ENCODE measurements around the gene NEK8. TPM values are rescaled to one million over a fixed set of nuclear protein-coding genes. Genes with fewer than 3 reads are reported as not detected.

The NEK8 gene
- total and polyA plus RNA-seq, 9 of the 15 experiments (the other 6 are each of a cell fraction or from before 2014, with no cell fraction given), result 0.98 to 16.6 (median 4.6) TPM

GRCh38 chr17:28714281-28714680 lies 14.3 kb upstream of the NEK8 start:
- H3K4me3 ChIP-seq, result no peak overlapping the region
- H3K36me3 ChIP-seq (ENCODE audit: control insufficient read depth, insufficient read depth, low read length), result no peaks in the 10 kb centered on the region
- CTCF ChIA-PET (ENCODE audit: low intra/inter-chr PET ratio), result no interaction called here
- no peaks in the 10 kb centered on the region for H3K9me1 ChIP-seq (ENCODE audit: control insufficient read depth, insufficient read depth, low read length)
- H3K4me1 ChIP-seq (replicated peaks in 1 of 2; ENCODE audit: control insufficient read depth in 2 of 2, insufficient read depth in 2 of 2, low read length in 2 of 2), result peaks cover 23 to 50% of the 10 kb centered on the region in 2 experiments
- H3K4me2 ChIP-seq (ENCODE audit: insufficient read depth, low read length), result no peak overlapping the region
- H3K27ac ChIP-seq (ENCODE audit: extremely low read depth, low read depth, low read length), result no peak overlapping the region
- 48% methylated on average over 3 of the region's 3 CpGs for WGBS (ENCODE audit: insufficient coverage, low coverage, missing lambda C conversion rate)
- BruUV-seq (replicated peaks), result no TSS peak
- no peak for FAIRE-seq
- H4K20me1 ChIP-seq (replicated peaks; ENCODE audit: control insufficient read depth, insufficient read depth, low read length), result no peaks in the 10 kb centered on the region
- POLR2A ChIA-PET, result interaction anchor here (0.6 to 8.7 kb wide), 4 partner anchors 8 to 201 kb away, joined by 3 to 133 read pairs (median 4); partner anchors contain the start of genes RPL23A, SDF2 and SUPT6H
- H3K9me3 ChIP-seq (replicated peaks; ENCODE audit: control insufficient read depth, insufficient read depth, low read depth, low read length), result 0 out of 2 replicates have a peak, but pooled peaks cover 2% of the 10 kb centered on the region
- in situ Hi-C loops (cut with MboI), result no loop called here
- H3K79me2 ChIP-seq (ENCODE audit: control insufficient read depth, insufficient read depth, low read length), result peaks cover 18% of the 10 kb centered on the region
- no peak for ATAC-seq
- peak overlapping the region in 1 of 2 experiments; percentile 53; a peak in 1 of 4 replicates for H3K9ac ChIP-seq (ENCODE audit: insufficient read depth in 1 of 2, low read depth in 2 of 2, low read length in 2 of 2)
- no peak overlapping the region for H2AFZ ChIP-seq (ENCODE audit: low read depth, low read length)
- 0 out of 5 replicates have a peak, but pooled peaks cover 0 to 11% of the 10 kb centered on the region in 2 experiments for H3K27me3 ChIP-seq (ENCODE audit: control insufficient read depth in 2 of 2, insufficient read depth in 2 of 2, low read length in 2 of 2)
- intact Hi-C loops (cut with micrococcal nuclease), result no loop called here
- DNase-seq (ENCODE audit: extremely low read depth in 1 of 4, low spot score in 3 of 4), result no peak
- TF ChIP-seq MAFF (IDR thresholded peaks at IDR 0.05; ENCODE audit: low read length), result no peak
- no peak for TF ChIP-seq BMI1 (IDR thresholded peaks at IDR 0.05; ENCODE audit: low read length)
- no peak for TF ChIP-seq CBX8 (IDR thresholded peaks at IDR 0.05; ENCODE audit: borderline replicate concordance, extremely low read depth, low read depth, low read length, poor library complexity, severe bottlenecking)
- no peak for TF ChIP-seq BDP1 (IDR thresholded peaks at IDR 0.05; ENCODE audit: insufficient read depth, insufficient read length)
- no peak for TF ChIP-seq ZNF76 (CRISPR knock-in tag; IDR thresholded peaks at IDR 0.05; ENCODE audit: borderline replicate concordance)
- TF ChIP-seq, protein P1, sequence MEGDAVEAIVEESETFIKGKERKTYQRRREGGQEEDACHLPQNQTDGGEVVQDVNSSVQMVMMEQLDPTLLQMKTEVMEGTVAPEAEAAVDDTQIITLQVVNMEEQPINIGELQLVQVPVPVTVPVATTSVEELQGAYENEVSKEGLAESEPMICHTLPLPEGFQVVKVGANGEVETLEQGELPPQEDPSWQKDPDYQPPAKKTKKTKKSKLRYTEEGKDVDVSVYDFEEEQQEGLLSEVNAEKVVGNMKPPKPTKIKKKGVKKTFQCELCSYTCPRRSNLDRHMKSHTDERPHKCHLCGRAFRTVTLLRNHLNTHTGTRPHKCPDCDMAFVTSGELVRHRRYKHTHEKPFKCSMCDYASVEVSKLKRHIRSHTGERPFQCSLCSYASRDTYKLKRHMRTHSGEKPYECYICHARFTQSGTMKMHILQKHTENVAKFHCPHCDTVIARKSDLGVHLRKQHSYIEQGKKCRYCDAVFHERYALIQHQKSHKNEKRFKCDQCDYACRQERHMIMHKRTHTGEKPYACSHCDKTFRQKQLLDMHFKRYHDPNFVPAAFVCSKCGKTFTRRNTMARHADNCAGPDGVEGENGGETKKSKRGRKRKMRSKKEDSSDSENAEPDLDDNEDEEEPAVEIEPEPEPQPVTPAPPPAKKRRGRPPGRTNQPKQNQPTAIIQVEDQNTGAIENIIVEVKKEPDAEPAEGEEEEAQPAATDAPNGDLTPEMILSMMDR (IDR thresholded peaks at IDR 0.05 in 2 of 3, conservative IDR thresholded peaks at IDR 0.05 in 1 of 3; ENCODE audit: insufficient read depth in 2 of 3, low read depth in 1 of 3, low read length in 3 of 3), result peak; percentile 6 to 33 (median 27); a peak in 2 of 6 replicates
- 0 out of 4 replicates have a peak, but pooled peaks of 1 of the 2 experiments have one; percentile 12 for TF ChIP-seq RAD21 (CRISPR knock-in tag; conservative IDR thresholded peaks at IDR 0.05 in 1 of 2, IDR thresholded peaks at IDR 0.05 in 1 of 2)
- TF ChIP-seq ZNF75A (CRISPR knock-in tag; IDR thresholded peaks at IDR 0.05), result no peak
- no peak for TF ChIP-seq SIN3A (IDR thresholded peaks at IDR 0.05; ENCODE audit: borderline replicate concordance in 2 of 2, control insufficient read depth in 1 of 2, low read depth in 2 of 2, low read length in 2 of 2)
- TF ChIP-seq ZNF263 (CRISPR knock-in tag; IDR thresholded peaks at IDR 0.05; ENCODE audit: borderline replicate concordance), result no peak
- no peak for TF ChIP-seq ARID1B (IDR thresholded peaks at IDR 0.05)
- TF ChIP-seq TSHZ1 (CRISPR knock-in tag; IDR thresholded peaks at IDR 0.05), result no peak
- TF ChIP-seq BCOR (IDR thresholded peaks at IDR 0.05), result peak; percentile 82
- TF ChIP-seq SMARCE1 (IDR thresholded peaks at IDR 0.05), result no peak
- TF ChIP-seq ZFP91 (CRISPR knock-in tag; IDR thresholded peaks at IDR 0.05), result no peak
- no peak for TF ChIP-seq PYGO2 (tag; IDR thresholded peaks at IDR 0.05)

All from K562 (cell line).